Esophagus muscularis mucosa (tissue), 4 donors: ENCODE results near the gene PROK1. TPM values are rescaled to one million over a fixed set of nuclear protein-coding genes. Genes with fewer than 3 reads are reported as not detected.

Source experiments
- DNase-seq: peaks from one replicate; pipeline ENCODE4 v3.0.0-alpha.2; 2017; ENCODE audit errors: extremely low spot score
- H3K27ac ChIP-seq, 4 donors: fragments of 200-600 bp; sonication (generic); replicated peaks in 1 of 4; 1 replicate in 3 of 4; 2 replicates in 1 of 4; pipeline ENCODE4 v1.5.1; 2016 to 2019; ENCODE audit warnings: mild to moderate bottlenecking in 1 of 4
- H3K27me3 ChIP-seq, 4 donors: fragments of 200-600 bp; sonication (generic); one replicate each; pipeline versions ENCODE4 v1.5.1 to v1.6.0; 2016 to 2019
- H3K36me3 ChIP-seq, 4 donors: fragments of 200-600 bp; sonication (generic); one replicate each; pipeline ENCODE4 v1.5.1; 2016 to 2019
- H3K4me1 ChIP-seq, 4 donors: fragments of 200-600 bp; sonication (generic); one replicate each; pipeline ENCODE4 v1.5.1; 2016 to 2019
- H3K4me3 ChIP-seq, 4 donors: fragments of 200-600 bp; sonication (generic); 1 replicate in 2 of 4; 2 replicates in 2 of 4; pipeline ENCODE4 v1.5.1; 2016 to 2019; ENCODE audit warnings: mild to moderate bottlenecking in 4 of 4, moderate library complexity in 1 of 4
- H3K9me3 ChIP-seq, 4 donors: fragments of 200-600 bp; sonication (generic); 1 replicate in 3 of 4; 2 replicates in 1 of 4; pipeline ENCODE4 v1.5.1; 2016 to 2019
- CTCF ChIP-seq, 3 experiments: fragments of 200-600 bp in 2 of 3; fragments of 450-650 bp in 1 of 3; sonication (generic) in 2 of 3; IDR thresholded peaks; one replicate each; pipeline ENCODE4 v1.5.1; 2017 to 2019; ENCODE audit warnings: antibody characterized with exemption in 3 of 3, mild to moderate bottlenecking in 2 of 3, moderate library complexity in 1 of 3
- EP300 ChIP-seq: sonication (generic); formaldehyde crosslinking; IDR thresholded peaks from one replicate; pipeline ENCODE4 v1.6.1; 2017; ENCODE audit warnings: antibody characterized with exemption
- POLR2A ChIP-seq: fragments of 450-650 bp; IDR thresholded peaks from one replicate; pipeline ENCODE4 v1.6.1; 2017; ENCODE audit warnings: antibody characterized with exemption, moderate library complexity, mild to moderate bottlenecking, low read depth
- POLR2AphosphoS5 ChIP-seq, 2 donors: sonication (generic); formaldehyde crosslinking; IDR thresholded peaks; one replicate each; pipeline ENCODE4 v1.6.1; 2017; ENCODE audit warnings: antibody characterized with exemption in 2 of 2
- WGBS: methylation state at CpG from one replicate; pipeline ENCODE4 v1.1.5; 2018; 5-methylcytosine and 5-hydroxymethylcytosine counted together
- intact Hi-C: fragments of 100-400 bp; cut with DNase I; formaldehyde crosslinking; loops from one replicate; pipeline ENCODE4 v1.15.1; 2023
- total RNA-seq, 4 donors: library from RNA; depleted of rRNA; stranded (reverse); fragments of >200 nt; gene quantifications; one replicate each; pipeline versions ENCODE4 v1.1.0 to v1.2.1, GENCODE V29; 2016

Gene PROK1
- total RNA-seq, 4 donors from 2014 or later = not detected

GRCh38 chr1:110481968-110482623 is 31.1 kb downstream of the PROK1 start:
- 60% methylated on average over 12 of the region's 12 CpGs for WGBS
- intact Hi-C loops = no loop called here
- H3K4me1 ChIP-seq = peaks cover 0 to 5% (median 4%) of the 10 kb centered on the region in 4 donors

DNA sequence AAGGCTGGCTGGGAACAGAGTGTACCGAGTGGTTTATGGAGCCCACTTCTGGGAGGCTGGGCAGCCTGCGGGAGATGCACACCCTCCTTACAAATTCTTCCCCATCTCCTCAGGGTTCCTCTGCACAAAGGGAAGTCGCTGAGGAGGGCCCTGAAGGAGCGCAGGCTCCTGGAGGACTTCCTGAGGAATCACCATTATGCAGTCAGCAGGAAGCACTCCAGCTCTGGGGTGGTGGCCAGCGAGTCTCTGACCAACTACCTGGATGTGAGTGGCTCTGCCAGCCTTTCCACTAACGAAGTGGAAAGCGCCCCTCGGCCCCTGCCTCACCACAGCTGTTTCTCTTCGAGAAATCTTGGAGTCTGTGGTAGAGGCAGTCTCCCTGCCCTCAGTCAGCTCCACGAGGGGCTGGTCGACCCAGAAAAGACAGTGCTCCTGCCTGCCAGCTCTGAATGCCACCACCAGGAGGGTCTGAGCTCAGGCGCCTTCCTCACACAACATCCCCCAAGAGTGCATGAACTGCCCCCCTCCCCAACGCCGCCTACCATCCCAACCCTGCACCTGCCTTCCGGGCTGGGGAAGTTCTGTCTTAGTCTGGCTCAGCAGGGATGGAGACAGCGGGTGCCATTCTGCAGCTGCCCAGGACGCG is 31.8 kb downstream of the PROK1 start:
- intact Hi-C loops = no loop called here
- 60% methylated on average over 13 of the region's 18 CpGs for WGBS
- peaks cover 0 to 16% (median 0%) of the 10 kb centered on the region in 4 donors for H3K27me3 ChIP-seq

More at GRCh38 chr1:110481968-110482623, 31.1 kb downstream of the PROK1 start:
- no peak for TF ChIP-seq POLR2A
- TF ChIP-seq EP300 = no peak
- no peak for TF ChIP-seq POLR2AphosphoS5 (IDR thresholded peaks at IDR 0.05)
- no peak for TF ChIP-seq CTCF (IDR thresholded peaks at IDR 0.05)
- Histone ChIP-seq H3K36me3 (no peaks in the 10 kb centered on the region), H3K9me3 (no peaks in the 10 kb centered on the region), H3K27me3 (peaks cover 0 to 16% (median 0%) of the 10 kb centered on the region in 4 donors), H3K27ac (no peak overlapping the region), H3K4me3 (no peak overlapping the region)
- DNase-seq = no peak

GRCh38 chr1:110483308-110483685 is 32.3 kb downstream of the PROK1 start:
- H3K9me3 ChIP-seq = no peaks in the 10 kb centered on the region
- WGBS = 72% methylated on average over 9 of the region's 9 CpGs

More for the DNA sequence above, 31.8 kb downstream of the PROK1 start:
- no peak for DNase-seq
- no peak overlapping the region for H3K4me3 ChIP-seq
- H3K36me3 ChIP-seq = no peaks in the 10 kb centered on the region
- no peak overlapping the region for H3K27ac ChIP-seq
- TF ChIP-seq POLR2AphosphoS5 (IDR thresholded peaks at IDR 0.05) = no peak
- no peaks in the 10 kb centered on the region for H3K9me3 ChIP-seq
- H3K4me1 ChIP-seq = peaks cover 0 to 5% (median 4%) of the 10 kb centered on the region in 4 donors

DNA sequence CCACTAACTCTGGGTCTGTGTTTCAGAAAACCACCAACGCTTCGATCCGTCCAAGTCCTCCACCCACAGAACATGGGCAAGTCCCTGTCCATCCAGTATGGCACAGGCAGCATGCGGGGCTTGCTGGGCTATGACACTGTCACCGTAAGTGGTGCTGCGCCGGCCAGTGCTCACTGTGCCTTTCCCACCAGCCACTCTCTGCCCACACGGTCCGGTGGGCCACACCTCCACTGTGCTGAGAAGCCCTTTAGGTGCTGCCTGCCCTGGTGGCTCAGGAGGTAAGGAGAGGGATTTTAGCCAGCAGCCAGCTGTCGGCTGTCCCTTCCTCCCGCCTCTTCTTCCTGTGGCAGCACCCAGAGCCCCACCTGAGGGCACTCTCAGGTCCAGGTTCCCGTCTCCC is 33.9 kb downstream of the PROK1 start:
- DNase-seq = no peak
- 92% methylated on average over 12 of the region's 12 CpGs for WGBS
- H3K9me3 ChIP-seq = no peaks in the 10 kb centered on the region
- TF ChIP-seq POLR2A (no peak), POLR2AphosphoS5 (IDR thresholded peaks at IDR 0.05) (no peak), CTCF (IDR thresholded peaks at IDR 0.05) (no peak), EP300 (no peak)
- peaks cover 0 to 16% (median 0%) of the 10 kb centered on the region in 4 donors for H3K27me3 ChIP-seq
- no peak overlapping the region for H3K27ac ChIP-seq
- H3K4me1 ChIP-seq = peaks cover 0 to 5% (median 4%) of the 10 kb centered on the region in 4 donors
- H3K36me3 ChIP-seq = no peaks in the 10 kb centered on the region
- intact Hi-C loops = no loop called here
- H3K4me3 ChIP-seq = no peak overlapping the region

More at GRCh38 chr1:110483308-110483685, 32.3 kb downstream of the PROK1 start:
- H3K27ac ChIP-seq = no peak overlapping the region
- TF ChIP-seq POLR2AphosphoS5 (IDR thresholded peaks at IDR 0.05) (no peak), CTCF (IDR thresholded peaks at IDR 0.05) (no peak), POLR2A (no peak), EP300 (no peak)
- H3K36me3 ChIP-seq = no peaks in the 10 kb centered on the region
- peaks cover 0 to 16% (median 0%) of the 10 kb centered on the region in 4 donors for H3K27me3 ChIP-seq
- peaks cover 0 to 5% (median 4%) of the 10 kb centered on the region in 4 donors for H3K4me1 ChIP-seq
- no peak overlapping the region for H3K4me3 ChIP-seq
- intact Hi-C loops = no loop called here
- no peak for DNase-seq

DNA sequence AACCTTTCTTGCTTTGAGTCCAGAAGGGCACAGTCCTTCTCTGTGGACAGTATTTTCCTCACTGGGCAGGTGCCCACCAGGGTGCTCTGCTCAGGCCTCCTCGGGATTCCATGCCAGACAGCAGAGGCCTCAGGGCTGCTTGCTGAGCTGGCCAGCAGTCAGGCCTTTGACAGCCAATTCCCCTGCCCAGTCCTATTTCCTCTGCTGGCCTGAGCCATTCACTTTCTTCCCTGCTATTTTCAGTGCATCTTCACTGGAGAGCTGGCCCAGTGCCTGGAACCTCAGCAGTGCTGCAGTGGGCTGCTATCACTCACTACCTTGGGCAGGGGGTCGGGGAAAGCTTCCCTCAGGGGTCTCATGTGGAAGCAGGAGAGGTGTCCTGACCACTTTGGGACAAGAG is 34.8 kb downstream of the PROK1 start:
- Histone ChIP-seq H3K4me3 (no peak overlapping the region), H3K36me3 (no peaks in the 10 kb centered on the region), H3K27me3 (peaks cover 0 to 16% (median 0%) of the 10 kb centered on the region in 4 donors), H3K4me1 (peaks cover 0 to 5% (median 4%) of the 10 kb centered on the region in 4 donors), H3K9me3 (no peaks in the 10 kb centered on the region), H3K27ac (no peak overlapping the region)
- no peak for DNase-seq
- intact Hi-C loops = no loop called here
- TF ChIP-seq POLR2A = no peak
- no peak for TF ChIP-seq POLR2AphosphoS5 (IDR thresholded peaks at IDR 0.05)
- WGBS = 14% methylated on average over 2 of the region's 2 CpGs
